Sigmoid colon (tissue), 7 donors: Measurements from ENCODE around the gene ATG4C. TPM values are rescaled to one million over a fixed set of nuclear protein-coding genes. Genes with fewer than 3 reads are reported as not detected.

ENCODE experiments used
- DNase-seq: peaks from one replicate; pipeline ENCODE4 v3.0.0-alpha.2; 2019
- H3K27ac ChIP-seq, 4 donors: fragments of 200-600 bp; sonication (generic); one replicate each; pipeline ENCODE4 v1.5.1; 2016 to 2019; ENCODE audit warnings: mild to moderate bottlenecking in 1 of 4
- H3K27me3 ChIP-seq, 3 donors: fragments of 200-600 bp; sonication (generic); one replicate each; pipeline ENCODE4 v1.5.1; 2019; ENCODE audit warnings: mild to moderate bottlenecking in 1 of 3
- H3K36me3 ChIP-seq, 4 donors: fragments of 200-600 bp; sonication (generic); one replicate each; pipeline ENCODE4 v1.5.1; 2016 to 2019
- H3K4me1 ChIP-seq, 4 donors: fragments of 200-600 bp; sonication (generic); one replicate each; pipeline ENCODE4 v1.5.1; 2017 to 2019
- H3K4me3 ChIP-seq, 4 donors: fragments of 200-600 bp; sonication (generic); one replicate each; pipeline ENCODE4 v1.5.1; 2017 to 2019; ENCODE audit warnings: mild to moderate bottlenecking in 2 of 4, moderate library complexity in 1 of 4
- H3K9me3 ChIP-seq, 4 donors: fragments of 200-600 bp in 3 of 4; sonication (generic) in 3 of 4; one replicate each; pipeline versions ENCODE4 v1.5.1 to v1.6.1; 2013 to 2019
- CTCF ChIP-seq, 4 experiments: fragments of 450-650 bp in 3 of 4; fragments of 200-600 bp in 1 of 4; IDR thresholded peaks; one replicate each; pipeline ENCODE4 v1.5.1; 2016 to 2019; ENCODE audit warnings: antibody characterized with exemption in 4 of 4, mild to moderate bottlenecking in 3 of 4, moderate library complexity in 2 of 4
- EP300 ChIP-seq, 4 donors: sonication (generic); formaldehyde crosslinking; IDR thresholded peaks; one replicate each; pipeline ENCODE4 v1.6.1; 2017; ENCODE audit warnings: antibody characterized with exemption in 4 of 4
- POLR2A ChIP-seq, 2 donors: fragments of 450-650 bp; IDR thresholded peaks; one replicate each; pipeline ENCODE4 v1.6.1; 2016; ENCODE audit warnings: antibody characterized with exemption in 2 of 2, mild to moderate bottlenecking in 2 of 2, moderate library complexity in 2 of 2
- POLR2AphosphoS5 ChIP-seq, 4 donors: sonication (generic); formaldehyde crosslinking; IDR thresholded peaks; one replicate each; pipeline ENCODE4 v1.6.1; 2017; ENCODE audit warnings: antibody characterized with exemption in 4 of 4
- WGBS, 2 donors: extraction: QIAGEN DNeasy Blood & Tissue Kit; methylation state at CpG; one replicate each; pipeline ENCODE4 v1.1.7; 2013; 5-methylcytosine and 5-hydroxymethylcytosine counted together
- intact Hi-C: fragments of 100-400 bp; cut with DNase I; formaldehyde crosslinking; loops from one replicate; pipeline ENCODE4 v1.15.1; 2023
- polyA plus RNA-seq, 3 donors: library from polyadenylated mRNA; stranded (reverse); fragments of 200-250 nt; gene quantifications; one replicate each; pipeline ENCODE4 v1.2.3, GENCODE V29; 2013
- total RNA-seq, 4 donors: library from RNA; depleted of rRNA; stranded (reverse); fragments of >200 nt; gene quantifications; one replicate each; pipeline ENCODE4 v1.1.0, GENCODE V29; 2016
- donor health status: healthy with polysubstance abuse.
- donor health status: Bipolar disorder and iron deficiency.
- donor health status: healthy.

Gene ATG4C
- total and polyA plus RNA-seq, 7 donors = 3.6 to 15.5 (median 9.0) TPM

- TF ChIP-seq EP300 (IDR thresholded peaks at IDR 0.05) (no peak), POLR2AphosphoS5 (IDR thresholded peaks at IDR 0.05) (no peak), POLR2A (IDR thresholded peaks at IDR 0.05) (no peak), CTCF (IDR thresholded peaks at IDR 0.05) (no peak)
- Histone ChIP-seq H3K27me3 (no peaks in the 10 kb centered on the region), H3K36me3 (no peaks in the 10 kb centered on the region), H3K4me1 (no peaks in the 10 kb centered on the region), H3K27ac (no peak overlapping the region), H3K9me3 (no peaks in the 10 kb centered on the region), H3K4me3 (no peak overlapping the region)
- intact Hi-C loops = no loop called here
- 80 to 83% methylated on average over 5 of the region's 5 CpGs for WGBS, 2 donors
- DNase-seq = no peak
Observed at GRCh38 chr1:62904856-62905225, 120.9 kb downstream of the ATG4C start.

GRCh38 chr1:62905309-62905708, 121.4 kb downstream of the ATG4C start:
- intact Hi-C loops = no loop called here
- H3K4me3 ChIP-seq = no peak overlapping the region
- no peaks in the 10 kb centered on the region for H3K4me1 ChIP-seq
- no peak overlapping the region for H3K27ac ChIP-seq
- H3K36me3 ChIP-seq = no peaks in the 10 kb centered on the region
- no peaks in the 10 kb centered on the region for H3K9me3 ChIP-seq
- 77 to 88% methylated on average over 6 of the region's 6 CpGs for WGBS, 2 donors
- no peak for DNase-seq
- no peaks in the 10 kb centered on the region for H3K27me3 ChIP-seq
- no peak for TF ChIP-seq EP300 (IDR thresholded peaks at IDR 0.05)

GRCh38 chr1:62905872-62906271, 121.9 kb downstream of the ATG4C start:
- Histone ChIP-seq H3K27me3 (no peaks in the 10 kb centered on the region), H3K4me3 (no peak overlapping the region), H3K9me3 (no peaks in the 10 kb centered on the region), H3K27ac (no peak overlapping the region), H3K36me3 (no peaks in the 10 kb centered on the region), H3K4me1 (no peaks in the 10 kb centered on the region)
- TF ChIP-seq CTCF (IDR thresholded peaks at IDR 0.05) = no peak
- no peak for TF ChIP-seq EP300 (IDR thresholded peaks at IDR 0.05)
- no peak for TF ChIP-seq POLR2AphosphoS5 (IDR thresholded peaks at IDR 0.05)
- TF ChIP-seq POLR2A (IDR thresholded peaks at IDR 0.05) = no peak
- 93 to 94% methylated on average over 8 of the region's 8 CpGs for WGBS, 2 donors
- intact Hi-C loops = no loop called here
- DNase-seq = no peak

GRCh38 chr1:62906428-62906886, 122.5 kb downstream of the ATG4C start:
- DNase-seq = no peak
- intact Hi-C loops = no loop called here
- no peaks in the 10 kb centered on the region for H3K4me1 ChIP-seq
- H3K27me3 ChIP-seq = no peaks in the 10 kb centered on the region
- H3K4me3 ChIP-seq = no peak overlapping the region
- no peaks in the 10 kb centered on the region for H3K36me3 ChIP-seq
- no peak overlapping the region for H3K27ac ChIP-seq
- 75 to 78% methylated on average over 9 of the region's 9 CpGs for WGBS, 2 donors
- TF ChIP-seq EP300 (IDR thresholded peaks at IDR 0.05) (no peak), POLR2AphosphoS5 (IDR thresholded peaks at IDR 0.05) (no peak), POLR2A (IDR thresholded peaks at IDR 0.05) (no peak), CTCF (IDR thresholded peaks at IDR 0.05) (no peak)
- no peaks in the 10 kb centered on the region for H3K9me3 ChIP-seq

GRCh38 chr1:62908168-62908695, 124.3 kb downstream of the ATG4C start:
- no peak for TF ChIP-seq CTCF (IDR thresholded peaks at IDR 0.05)
- no peak for TF ChIP-seq POLR2A (IDR thresholded peaks at IDR 0.05)
- TF ChIP-seq EP300 (IDR thresholded peaks at IDR 0.05) = no peak
- TF ChIP-seq POLR2AphosphoS5 (IDR thresholded peaks at IDR 0.05) = no peak
- Histone ChIP-seq H3K27ac (no peak overlapping the region), H3K9me3 (no peaks in the 10 kb centered on the region), H3K27me3 (no peaks in the 10 kb centered on the region), H3K36me3 (no peaks in the 10 kb centered on the region), H3K4me3 (no peak overlapping the region), H3K4me1 (no peaks in the 10 kb centered on the region)
- no peak for DNase-seq
- intact Hi-C loops = no loop called here
- 57 to 67% methylated on average over 2 of the region's 2 CpGs for WGBS, 2 donors
